ENCODE data around the gene SDHAF3.
"Not testable (repeated sequence)": the region's sequence is repeated elsewhere in the genome, so short reads cannot be mapped to it uniquely, and the experiment has no call there.

SDHAF3 gene

DNA sequence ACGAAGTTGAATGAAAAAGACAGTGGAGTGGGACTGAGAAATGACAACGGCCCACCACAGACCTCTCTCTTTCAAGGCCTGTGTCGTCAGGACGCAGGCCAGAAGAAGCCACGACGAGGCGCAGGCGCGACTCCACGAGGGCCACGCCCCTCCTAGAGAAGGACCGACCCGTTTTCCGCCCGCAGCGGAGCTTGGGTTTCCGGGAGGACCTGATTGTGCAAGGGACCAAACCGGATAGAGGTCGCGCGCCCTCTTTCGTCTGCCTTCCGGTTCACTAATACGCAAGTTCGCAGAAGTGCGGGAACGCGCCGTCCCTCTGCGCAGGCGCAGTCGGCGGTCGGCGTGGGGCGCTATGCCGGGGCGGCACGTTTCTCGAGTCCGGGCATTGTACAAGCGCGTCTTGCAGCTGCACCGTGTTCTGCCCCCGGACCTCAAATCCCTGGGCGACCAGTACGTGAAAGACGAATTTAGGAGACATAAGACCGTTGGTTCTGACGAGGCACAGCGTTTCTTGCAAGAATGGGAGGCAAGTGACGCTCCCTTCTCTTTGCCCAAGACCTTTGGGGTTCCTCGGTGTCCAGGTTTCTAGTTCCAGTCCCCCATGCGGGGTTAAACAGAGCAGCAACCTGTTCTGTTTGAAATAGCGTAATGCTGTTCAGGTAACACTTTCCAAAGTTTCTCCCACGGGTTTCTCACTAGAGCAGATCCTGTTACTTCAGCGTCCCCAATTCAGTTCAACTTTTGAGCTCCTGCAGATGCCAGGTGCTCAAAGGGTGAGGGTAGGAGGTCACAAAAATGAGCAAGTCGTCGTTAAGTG, at the start of gene SDHAF3:
SDHAF3 (plus strand) TSS at position 327 of the 817 bp plus-strand sequence; CDS start at position 353, 26 bp downstream.
- peak; percentile 98 for DNase-seq

DNA sequence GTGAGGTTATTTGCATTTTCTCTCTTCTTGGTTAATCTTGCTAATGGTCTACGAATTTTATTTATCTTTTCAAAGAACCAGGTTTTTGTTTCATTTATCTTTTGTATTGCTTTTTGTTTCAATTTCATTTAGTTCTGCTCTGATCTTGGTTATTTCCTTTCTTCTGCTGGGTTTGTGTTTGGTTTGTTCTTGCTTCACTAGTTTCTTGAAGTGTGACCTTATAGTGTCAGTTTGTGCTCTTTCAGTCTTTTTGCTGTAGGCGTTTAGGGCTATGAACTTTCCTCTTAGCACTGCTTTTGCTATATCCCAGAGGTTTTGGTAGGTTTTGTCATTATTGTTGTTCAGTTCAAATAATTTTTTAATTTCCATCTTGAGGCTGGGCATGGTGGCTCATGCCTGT, 45.5 kb upstream of the SDHAF3 start:
- DNase-seq = not testable (repeated sequence)

DNA sequence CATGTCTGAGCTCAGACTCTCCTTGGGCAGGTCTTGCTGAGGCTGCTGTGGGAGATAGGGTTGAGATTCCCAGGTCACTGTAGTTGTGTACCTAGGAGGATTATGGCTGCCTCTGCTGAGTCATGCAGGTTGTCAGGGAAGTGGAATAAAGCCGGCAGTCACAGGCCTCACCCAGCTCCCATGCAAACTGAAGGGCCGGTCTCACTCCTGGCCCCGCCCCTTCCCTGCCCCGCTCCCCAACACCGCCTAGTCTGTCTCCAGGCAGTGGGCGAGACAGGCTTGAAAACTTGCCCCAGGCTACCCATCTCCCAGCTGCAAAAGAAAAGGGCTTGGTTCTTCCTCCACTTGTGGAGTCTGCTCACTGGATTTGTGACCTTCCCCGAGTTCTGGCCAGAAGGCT, 41.6 kb upstream of the SDHAF3 start:
- no peak for DNase-seq

DNA sequence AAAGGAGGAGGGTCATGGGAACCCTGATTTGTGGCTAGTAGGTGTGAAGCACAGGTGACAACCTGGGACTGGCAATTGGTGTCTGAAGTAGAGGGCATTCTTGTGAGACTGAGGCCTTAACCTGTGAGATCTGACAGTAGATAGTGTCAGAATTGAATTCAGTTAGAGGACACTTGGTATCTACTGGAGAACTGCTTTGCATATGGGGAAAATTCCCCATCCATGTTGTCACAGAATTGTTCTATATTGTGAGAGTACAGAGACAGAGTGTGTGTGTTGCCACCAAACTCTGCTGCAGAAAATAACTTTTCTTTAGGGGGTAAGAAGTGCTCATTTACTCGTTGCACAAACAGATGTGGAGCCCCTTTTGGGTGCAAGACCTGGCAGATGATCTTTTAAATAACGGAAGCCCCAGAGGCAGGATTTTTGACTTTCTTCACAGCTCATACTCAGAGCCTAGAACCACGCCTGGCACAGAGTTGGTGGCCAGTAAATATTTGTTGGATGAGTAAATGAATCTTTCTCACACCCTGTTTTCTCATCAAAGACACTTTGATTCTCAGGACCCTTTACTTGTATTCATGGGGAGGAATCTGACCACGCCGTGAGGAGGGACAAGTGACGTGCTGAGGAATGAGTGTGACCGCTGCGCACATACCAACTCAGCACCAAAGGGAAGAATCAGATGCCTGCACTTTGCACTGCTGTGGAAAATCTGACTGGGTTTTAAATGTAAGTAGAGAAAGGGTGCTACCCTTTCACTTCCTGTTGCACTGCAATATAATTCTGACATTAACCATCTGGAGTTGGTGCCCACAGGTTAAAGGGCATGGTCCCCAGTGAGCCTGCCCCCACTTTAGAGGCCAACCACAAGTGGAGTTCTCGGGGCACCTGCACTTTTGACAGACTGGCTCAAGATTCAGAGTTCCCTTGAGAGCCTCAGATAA, 39.2 kb upstream of the SDHAF3 start:
- no peak for DNase-seq

DNA sequence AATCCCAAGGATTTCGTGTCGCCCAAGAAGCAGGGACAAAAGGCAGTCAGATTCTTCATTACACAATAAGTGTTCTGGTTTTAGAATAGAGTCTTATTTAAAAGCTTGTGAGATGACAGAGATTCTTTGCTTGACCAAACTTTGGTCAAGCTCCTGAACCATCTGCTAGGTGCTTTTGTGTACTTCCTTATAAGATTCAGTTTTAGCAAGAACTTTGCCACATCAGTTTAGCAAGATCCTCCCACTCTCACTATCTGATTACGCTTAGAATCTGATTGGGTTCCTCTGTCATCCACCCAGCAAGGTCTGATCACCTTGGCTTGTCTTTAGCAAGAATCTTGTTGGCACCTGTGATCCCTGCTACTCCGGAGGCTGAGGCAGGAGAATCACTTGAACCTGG, 38.2 kb upstream of the SDHAF3 start:
- no peak for DNase-seq

DNA sequence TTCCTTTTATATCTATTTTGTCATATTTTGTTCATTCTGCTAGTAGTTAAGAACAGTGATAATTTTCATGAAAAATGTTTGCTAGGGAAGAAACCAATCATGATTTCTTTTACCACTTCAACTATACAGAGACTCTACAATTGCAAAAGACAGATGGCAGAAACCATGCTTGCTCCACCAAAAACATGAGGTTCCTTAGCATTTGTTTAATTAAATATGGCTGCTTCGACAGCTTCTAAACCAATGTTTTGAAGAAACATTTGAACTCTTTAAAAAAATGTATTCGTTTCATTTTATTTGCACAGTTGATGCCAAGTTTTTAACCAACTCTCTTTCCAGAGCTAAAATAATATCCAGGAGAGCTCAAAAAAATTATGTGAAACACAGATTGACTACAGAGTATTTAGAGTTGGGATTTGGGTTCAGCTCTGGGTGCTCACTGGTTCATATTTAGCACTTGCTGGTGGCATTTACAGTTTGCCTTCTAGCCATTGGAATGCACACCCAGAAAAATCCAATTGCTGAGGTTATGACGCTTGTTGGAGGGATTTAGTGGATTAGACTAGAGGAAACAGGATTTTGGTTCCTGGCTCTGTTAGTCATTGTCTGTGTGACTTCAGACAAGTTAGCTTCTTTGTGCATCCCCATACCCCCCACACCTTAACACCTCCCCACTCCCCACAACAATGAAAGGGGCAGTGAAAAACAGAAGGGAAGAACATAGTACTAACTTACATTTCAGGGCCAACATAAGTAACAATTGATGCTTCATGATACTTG, 35.8 kb upstream of the SDHAF3 start:
- DNase-seq = no peak

DNA sequence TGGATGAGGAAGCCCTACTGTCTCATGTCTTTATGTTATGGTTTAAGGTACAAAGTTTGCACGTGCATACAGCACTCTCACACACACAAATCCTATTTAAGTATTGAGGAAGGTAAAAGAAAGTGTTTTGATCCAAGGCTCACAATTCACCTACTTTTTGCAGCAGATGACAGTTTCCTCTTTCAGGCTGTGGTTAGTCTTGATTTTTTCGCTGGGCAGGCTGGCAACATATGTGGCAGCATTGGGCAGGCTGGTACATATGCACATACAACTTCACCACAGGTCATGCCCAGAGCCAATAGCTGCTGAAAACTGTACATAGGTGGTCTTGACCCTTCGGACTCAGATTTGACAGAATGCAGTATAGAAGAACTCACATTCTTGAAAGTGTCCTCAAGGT, 29.1 kb upstream of the SDHAF3 start:
- DNase-seq = no peak

DNA sequence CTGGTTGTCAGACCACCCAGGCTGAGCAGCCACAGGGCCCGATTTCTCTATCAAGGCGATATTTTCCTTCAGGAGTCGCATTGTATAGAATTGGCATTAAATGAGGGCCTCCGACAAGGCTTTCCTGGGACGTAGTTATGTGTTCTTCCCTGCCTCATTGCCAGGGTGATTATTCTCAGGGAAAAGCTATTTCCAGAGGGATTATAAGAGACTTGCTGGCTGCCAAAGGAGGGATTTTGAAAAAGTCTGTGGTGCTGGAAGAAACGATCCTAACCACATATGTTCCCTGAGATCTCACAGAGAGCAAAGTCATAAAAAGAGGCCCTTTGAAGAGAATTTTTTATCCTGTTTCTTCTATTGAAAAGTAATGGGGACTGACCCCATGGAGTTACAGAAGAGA, 27.7 kb upstream of the SDHAF3 start:
- no peak for DNase-seq

DNA sequence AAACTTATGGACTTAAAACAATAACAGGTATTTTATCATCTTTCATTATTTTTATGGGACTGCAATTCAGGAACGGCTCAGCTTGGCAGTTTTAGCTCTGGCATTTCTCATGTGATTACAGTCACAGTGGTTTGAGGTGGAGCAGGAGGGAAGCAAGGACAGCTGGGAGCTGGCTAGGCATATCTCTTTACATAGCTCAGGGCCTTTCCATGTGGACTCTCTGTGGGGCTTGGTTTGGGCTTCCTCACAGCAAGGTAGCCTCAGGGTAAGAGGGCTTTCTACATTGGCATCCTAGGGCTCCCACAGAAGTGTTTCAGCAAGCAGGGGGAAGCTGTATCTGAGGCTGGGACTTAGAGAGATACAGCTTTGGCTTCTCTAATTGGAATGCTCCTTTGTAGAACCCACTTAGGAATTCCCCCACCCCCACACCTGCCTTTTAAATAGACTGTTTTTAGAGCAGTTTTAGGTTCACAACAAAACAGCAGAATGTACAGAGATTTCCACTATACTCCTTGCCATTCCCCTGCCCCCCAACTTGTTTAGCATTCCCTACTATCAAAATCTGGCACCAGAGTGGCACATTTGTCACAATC, 26.6 kb upstream of the SDHAF3 start:
- no peak for DNase-seq

DNA sequence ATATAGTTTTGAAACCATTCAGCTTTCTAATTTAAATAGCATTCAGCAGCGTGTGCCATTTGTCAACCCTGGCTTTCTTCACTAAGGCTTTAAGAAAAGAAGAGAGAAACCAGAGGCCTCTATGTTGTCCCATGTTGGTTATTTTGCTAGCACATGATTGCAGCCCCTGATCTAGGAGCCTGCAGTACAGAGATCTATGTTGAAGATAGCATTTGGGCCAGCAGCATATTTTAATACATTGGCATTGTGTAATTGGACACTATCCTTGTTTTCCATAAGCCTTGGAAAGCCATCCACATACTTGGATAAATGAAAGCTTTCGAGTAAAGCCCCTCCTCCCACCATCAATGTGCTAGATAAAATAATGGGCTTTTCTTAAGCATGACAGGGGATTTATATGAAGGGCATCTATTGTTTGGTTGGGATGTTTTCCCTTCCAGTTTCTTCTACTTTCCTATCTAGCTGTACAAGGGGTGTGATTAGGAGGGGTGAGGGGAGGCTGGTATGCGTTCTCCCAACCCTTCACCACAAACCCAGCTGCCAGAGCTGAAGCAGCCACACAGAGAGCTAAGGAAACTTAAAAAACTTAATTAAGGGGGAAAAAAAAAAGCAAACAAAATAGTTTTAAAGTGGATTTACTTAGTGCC, 23.1 kb upstream of the SDHAF3 start:
- DNase-seq = no peak

DNA sequence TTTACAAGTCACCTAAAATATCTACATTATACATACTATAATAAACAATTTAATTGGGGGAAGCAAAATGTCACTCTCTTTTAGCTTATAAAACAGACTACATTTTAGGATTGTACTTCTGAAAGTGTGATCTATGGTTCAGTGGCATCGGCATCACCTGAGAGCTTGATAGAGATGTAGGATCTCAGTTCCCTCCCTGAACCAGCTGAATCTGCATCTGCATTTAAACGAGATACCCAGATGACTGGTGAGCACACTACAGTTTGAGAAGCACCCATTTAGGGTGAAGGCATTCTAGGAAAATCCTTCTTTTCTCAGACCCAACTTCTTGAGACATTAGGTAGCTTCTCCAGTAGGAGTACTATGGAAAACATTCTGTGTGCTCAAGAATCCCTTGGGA, 21.5 kb upstream of the SDHAF3 start:
- no peak for DNase-seq

DNA sequence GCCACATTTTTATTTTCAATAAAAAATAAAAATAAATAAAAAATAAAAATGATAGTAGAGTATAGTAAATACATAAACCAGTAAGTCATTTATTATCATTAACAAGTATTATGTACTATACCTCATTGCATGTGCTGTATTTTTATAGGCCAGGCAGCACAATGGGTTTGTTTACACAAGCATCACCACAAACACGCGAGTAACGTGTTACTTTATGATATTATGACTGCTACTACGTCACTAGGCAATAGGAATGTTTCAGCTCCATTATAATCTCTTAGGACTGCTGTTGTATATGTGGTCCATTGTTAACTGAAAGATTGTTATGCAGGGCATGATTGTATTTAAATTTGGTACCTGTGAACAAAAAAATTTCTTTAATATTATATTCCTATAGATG, 20.8 kb upstream of the SDHAF3 start:
- no peak for DNase-seq

DNA sequence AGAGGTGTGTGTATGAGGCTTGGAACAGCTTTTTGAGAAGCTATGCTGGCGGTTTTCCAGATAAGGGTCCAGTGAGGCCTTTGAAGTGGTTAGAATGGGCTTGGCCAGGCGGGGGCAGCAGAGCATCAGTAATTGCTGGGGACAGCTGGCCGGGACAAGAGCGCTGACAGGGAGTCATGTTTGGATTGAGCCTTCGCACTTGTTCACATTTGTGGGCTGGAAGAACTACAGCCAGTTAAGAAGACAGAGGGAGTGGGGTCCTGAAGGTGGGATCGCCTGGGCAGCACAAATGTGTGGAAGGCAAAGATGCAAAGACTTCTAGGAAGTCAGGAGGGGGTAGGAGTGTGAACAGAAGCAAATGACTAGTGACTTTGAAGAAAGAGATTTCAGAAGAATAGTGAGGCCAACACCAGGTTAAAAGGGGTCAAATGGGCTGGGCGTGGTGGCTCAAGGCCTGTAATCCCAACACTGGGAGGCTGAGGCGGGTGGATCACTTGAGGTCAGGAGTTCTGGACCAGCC, 12.7 kb upstream of the SDHAF3 start:
- DNase-seq = peak; percentile 69

DNA sequence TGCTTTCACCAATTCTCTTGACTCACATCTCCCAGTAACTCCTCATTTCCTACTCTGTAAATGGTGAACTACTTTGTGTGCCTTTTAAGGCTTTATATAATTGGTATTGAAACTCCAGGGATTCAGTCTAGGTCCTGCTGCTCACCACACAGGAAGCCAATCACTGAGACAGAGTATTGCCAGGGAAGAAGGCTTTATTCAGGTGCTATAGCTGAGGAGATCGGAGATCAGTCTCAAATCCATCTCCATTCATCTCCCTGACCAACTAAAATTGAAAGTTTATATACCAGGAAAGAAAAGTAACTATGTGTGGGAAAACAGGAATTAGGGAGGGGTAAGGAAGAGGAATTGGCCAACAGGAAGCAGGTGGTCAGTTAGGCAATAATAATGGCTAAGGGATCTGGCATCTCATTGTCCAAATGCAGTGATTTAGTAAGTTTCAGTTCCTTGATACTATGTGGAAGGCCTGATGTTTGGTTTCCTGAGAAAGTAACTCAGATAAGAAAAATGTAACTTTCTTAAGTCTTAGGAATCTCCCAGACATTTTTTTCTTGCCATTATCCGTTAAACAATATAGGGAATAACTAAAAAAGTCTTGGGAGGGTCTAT, 10.2 kb upstream of the SDHAF3 start:
- no peak for DNase-seq

DNA sequence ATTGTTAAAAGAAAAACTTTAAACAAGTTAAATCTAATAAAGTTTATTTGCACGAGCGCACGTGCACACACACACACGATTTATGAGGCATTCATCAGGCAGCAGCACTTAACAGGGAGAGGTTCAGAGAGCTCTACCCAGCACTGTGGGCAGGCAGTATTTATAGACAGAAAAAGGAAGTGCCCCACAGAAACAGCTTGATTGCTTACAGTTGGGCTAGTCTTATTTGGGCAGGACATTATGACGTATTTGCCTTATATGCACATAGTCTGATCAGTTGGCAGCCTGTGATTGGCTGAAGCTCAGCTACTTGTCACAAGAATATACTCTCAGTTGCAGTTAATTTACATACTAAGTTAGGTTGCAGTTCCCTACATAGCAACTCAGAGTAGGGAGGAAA, 1.2 kb upstream of the SDHAF3 start:
- no peak for DNase-seq

DNA sequence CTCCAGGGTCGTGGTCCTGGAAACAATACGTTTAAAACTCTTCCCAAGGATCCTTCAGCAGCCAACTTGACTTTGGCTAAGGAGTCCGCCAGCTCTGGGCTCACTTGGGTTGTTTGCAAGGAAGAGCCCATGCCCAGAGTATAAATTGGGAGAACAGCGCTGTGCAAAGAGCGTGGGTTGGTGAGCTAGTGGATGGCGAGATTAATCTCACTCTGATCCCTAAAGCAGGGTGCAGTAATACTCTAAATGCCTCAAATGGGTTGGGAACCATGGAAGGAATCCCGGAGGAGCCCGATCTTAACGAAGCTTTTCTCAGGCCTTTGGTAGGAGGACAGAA, 495 bp upstream of the SDHAF3 start:
- no peak for DNase-seq

DNA sequence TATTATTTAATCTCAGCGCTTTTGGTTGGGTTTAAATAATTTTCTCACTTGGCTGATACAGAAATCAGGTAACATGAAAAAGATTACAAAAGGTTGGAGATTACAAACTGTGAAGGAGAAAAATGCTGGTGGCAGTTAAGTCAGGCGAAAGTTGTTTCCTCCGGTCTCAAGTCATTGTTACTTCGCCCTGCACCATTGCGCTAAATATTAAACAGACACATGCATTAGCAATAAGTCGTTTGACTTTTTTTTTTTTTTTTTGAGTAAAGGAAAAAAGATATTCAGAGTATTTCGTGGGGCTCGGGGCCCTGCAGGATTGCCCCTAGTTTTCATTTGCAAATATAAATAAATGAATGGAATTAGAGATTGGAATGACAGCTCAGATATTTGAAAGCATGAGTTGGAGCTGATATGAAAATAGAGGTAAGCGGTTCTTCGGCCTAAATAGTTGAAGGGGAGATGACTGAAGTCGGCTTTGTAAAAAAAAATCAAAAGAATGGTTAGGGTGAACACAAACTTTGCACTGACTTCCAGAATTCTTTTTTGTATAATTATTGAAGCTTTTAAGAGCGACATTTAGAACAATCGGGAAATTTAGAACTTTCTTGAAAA, 914 bp downstream of the SDHAF3 start:
- no peak for DNase-seq

DNA sequence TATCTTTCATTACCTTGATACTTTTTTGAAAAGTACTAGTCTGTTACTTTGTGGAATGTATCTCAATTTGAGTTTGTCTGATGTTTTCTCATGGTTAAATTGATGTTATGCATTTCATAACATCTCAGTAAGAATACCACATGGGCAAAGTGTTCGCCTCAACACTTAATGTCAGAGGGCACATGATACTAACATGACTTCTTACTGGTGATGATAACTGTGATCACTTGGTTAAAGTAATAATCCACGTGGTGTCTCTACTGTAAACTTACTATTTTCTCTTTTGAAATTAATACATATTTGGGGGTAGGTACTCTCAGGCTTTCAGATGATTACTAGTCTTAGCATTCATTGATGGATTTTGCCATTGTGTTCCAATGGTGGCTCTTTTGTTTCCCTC, 2.2 kb downstream of the SDHAF3 start:
- no peak for DNase-seq

DNA sequence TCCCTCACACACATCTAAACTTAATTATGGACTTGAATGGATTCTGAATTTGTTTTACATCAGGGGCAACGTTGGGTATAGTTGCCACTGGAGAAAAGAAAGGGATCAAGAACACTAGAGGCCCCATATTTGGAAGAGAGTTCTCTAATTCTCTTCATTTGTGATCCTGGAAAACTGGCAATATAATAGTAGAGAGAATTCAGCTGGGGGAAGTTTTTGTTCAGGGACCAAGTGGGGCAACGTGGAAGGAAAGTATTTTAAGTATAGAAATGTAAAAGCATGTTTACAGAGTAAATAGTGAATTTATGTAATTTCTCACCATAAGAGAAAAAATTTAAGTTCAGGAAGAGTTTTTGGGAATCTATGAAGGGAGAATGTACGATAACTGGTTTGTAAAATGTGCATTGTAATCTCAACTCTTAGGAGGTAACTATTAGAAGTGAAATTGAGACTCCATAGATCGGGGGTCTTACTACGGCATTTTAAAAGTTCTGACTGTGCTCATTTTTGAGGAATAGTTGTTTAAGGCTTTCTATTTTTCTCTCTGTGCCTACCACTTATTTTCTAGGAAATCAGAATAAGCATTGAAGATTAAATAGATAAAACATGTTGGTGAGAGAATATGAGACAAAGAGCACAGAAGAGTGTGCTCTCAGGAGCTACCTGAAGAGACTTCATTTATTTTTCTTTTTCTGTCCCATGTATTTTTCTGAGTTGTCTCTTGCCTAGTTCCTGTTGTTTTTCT, 3.4 kb downstream of the SDHAF3 start:
- DNase-seq = no peak

DNA sequence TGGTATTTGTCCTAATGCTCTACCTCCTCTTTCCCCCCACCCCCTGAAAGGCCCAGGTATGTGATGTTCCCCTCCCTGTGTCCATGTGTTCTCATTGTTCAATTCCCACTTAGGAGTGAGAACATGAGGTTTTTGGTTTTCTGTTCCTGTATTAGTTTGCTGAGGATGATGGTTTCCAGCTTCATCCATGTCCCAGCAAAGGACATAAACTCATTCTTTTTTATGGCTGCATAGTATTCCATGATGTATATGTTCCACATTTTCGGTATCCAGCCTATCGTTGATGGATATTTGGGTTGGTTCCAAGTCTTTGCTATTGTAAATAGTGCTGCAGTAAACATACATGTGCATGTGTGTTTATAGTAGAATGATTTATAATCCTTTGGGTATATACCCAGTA, 5.6 kb downstream of the SDHAF3 start:
- DNase-seq = not testable (repeated sequence)
